HCT116 (cell line): Measurements from ENCODE around the gene SPATA2L. TPM values are rescaled to one million over a fixed set of nuclear protein-coding genes. Genes with fewer than 3 reads are reported as not detected.
A peak's percentile ranks its signal among the peaks of the same experiment; 100 is the strongest.
"Not testable (repeated sequence)": the region's sequence is repeated elsewhere in the genome, so short reads cannot be mapped to it uniquely, and the experiment has no call there.

Experiments
- ATAC-seq: fragments of 200-7000 bp; cut with Tn5 transposase; 2 replicates; pipeline ENCODE4 v1.9.1; 2020; ENCODE audit warnings: mild to moderate bottlenecking, moderate library complexity
- BruUV-seq: library from RNA; stranded (reverse); fragments of 400-500 nt; replicated peaks from 2 replicates; lab custom pipeline; 2021; lab: Mats Ljungman, UMichigan
- CTCF ChIA-PET: fragments of 300-600 bp; sonication (Branson Sonifier 250); formaldehyde crosslinking; loops from one replicate; lab custom pipeline; 2021; ENCODE audit warnings: antibody characterized with exemption; lab: Charles Lee
- POLR2A ChIA-PET: fragments of 300-600, 350-600 bp; sonication (Branson Sonifier 250); formaldehyde crosslinking; loops from one replicate; lab custom pipeline; 2021; ENCODE audit warnings: antibody characterized with exemption; lab: Charles Lee
- RAD21 ChIA-PET, 2 experiments: fragments of 300-600 bp; sonication (Branson Sonifier 250); formaldehyde crosslinking; loops; one replicate each; lab custom pipeline; 2023; ENCODE audit warnings: low total read pairs in 2 of 2; ENCODE audit not compliant: uncharacterized antibody in 2 of 2, unreplicated experiment in 2 of 2, low non-redundant PET in 1 of 2; lab: Charles Lee
- DNase-seq: peaks from one replicate; pipeline ENCODE4 v3.0.0-alpha.2; 2010; ENCODE audit warnings: low read depth, low spot score
- H2AFZ ChIP-seq: fragments of 200-600 bp; shearing (Covaris generic), sonication (generic); 2 replicates; pipeline ENCODE4 v1.6.1; 2017; ENCODE audit warnings: low read depth, mixed run types, mixed read lengths, antibody characterized with exemption, low read length; ENCODE audit not compliant: poor library complexity, severe bottlenecking
- H3K27ac ChIP-seq: 2 replicates; pipeline ENCODE4 v1.5.1; 2012; ENCODE audit warnings: low read depth, low read length
- H3K27me3 ChIP-seq: fragments of 200-600 bp; sonication (generic); 2 replicates; pipeline ENCODE4 v1.6.1; 2016; ENCODE audit warnings: mixed run types, low read length, mixed read lengths; ENCODE audit not compliant: insufficient read depth
- H3K36me3 ChIP-seq, 2 experiments: fragments of 200-500 bp in 1 of 2; fragments of 200-600 bp in 1 of 2; sonication (Bioruptor generic) in 1 of 2; sonication (generic) in 1 of 2; 2 replicates each; pipeline versions ENCODE4 v1.5.1 to v1.6.1; 2014 to 2016; ENCODE audit warnings: low read length in 2 of 2, inconsistent platforms in 1 of 2, mixed read lengths in 1 of 2, mixed run types in 1 of 2; ENCODE audit not compliant: insufficient read depth in 2 of 2, control insufficient read depth in 1 of 2
- H3K4me1 ChIP-seq, 2 experiments: fragments of 200-600 bp in 1 of 2; sonication (generic) in 1 of 2; 2 replicates each; pipeline versions ENCODE4 v1.5.1 to v1.6.1; 2012 to 2017; ENCODE audit warnings: low read length in 2 of 2, inconsistent platforms in 1 of 2, mild to moderate bottlenecking in 1 of 2, mixed read lengths in 1 of 2, mixed run types in 1 of 2, moderate library complexity in 1 of 2; ENCODE audit not compliant: insufficient read depth in 2 of 2, control insufficient read depth in 1 of 2
- H3K4me2 ChIP-seq: fragments of 200-600 bp; sonication (generic); 2 replicates; pipeline ENCODE4 v1.6.1; 2017; ENCODE audit warnings: mixed run types, low read length, mixed read lengths
- H3K4me3 ChIP-seq, 2 experiments: fragments of 200-600 bp in 1 of 2; sonication (generic) in 1 of 2; replicated peaks in 1 of 2; 2 replicates each; pipeline ENCODE4 v1.5.1; 2011 to 2016; ENCODE audit warnings: low read length in 2 of 2, control low read depth in 1 of 2, low read depth in 1 of 2, mild to moderate bottlenecking in 1 of 2, mixed read lengths in 1 of 2, mixed run types in 1 of 2
- H3K79me2 ChIP-seq: fragments of 200-600 bp; sonication (generic); 2 replicates; pipeline ENCODE4 v1.6.1; 2017; ENCODE audit warnings: mild to moderate bottlenecking, mixed run types, low read length, moderate library complexity, mixed read lengths; ENCODE audit not compliant: insufficient read depth
- H3K9ac ChIP-seq: fragments of 200-600 bp; sonication (generic); 2 replicates; pipeline ENCODE4 v1.6.1; 2016; ENCODE audit warnings: low read length, mixed read lengths
- H3K9me2 ChIP-seq: fragments of 200-600 bp; sonication (generic), shearing (Covaris generic); 2 replicates; pipeline ENCODE4 v1.6.1; 2017; ENCODE audit warnings: mixed run types, mild to moderate bottlenecking, moderate library complexity; ENCODE audit not compliant: insufficient read depth
- H3K9me3 ChIP-seq, 2 experiments: fragments of 200-500 bp in 1 of 2; fragments of 200-600 bp in 1 of 2; sonication (Bioruptor generic) in 1 of 2; sonication (generic) in 1 of 2; 2 replicates each; pipeline ENCODE4 v1.6.1; 2014 to 2017; ENCODE audit warnings: low read length in 2 of 2, mixed read lengths in 2 of 2, inconsistent platforms in 1 of 2, low read depth in 1 of 2, mild to moderate bottlenecking in 1 of 2, mixed run types in 1 of 2, moderate library complexity in 1 of 2; ENCODE audit not compliant: control insufficient read depth in 1 of 2, insufficient read depth in 1 of 2
- H4K20me1 ChIP-seq: fragments of 200-600 bp; sonication (generic), shearing (Covaris generic); 2 replicates; pipeline ENCODE4 v1.6.1; 2017; ENCODE audit warnings: mixed run types, mild to moderate bottlenecking, moderate library complexity; ENCODE audit not compliant: insufficient read depth
- EGR1 ChIP-seq: IDR thresholded peaks from 2 replicates; pipeline ENCODE4 v1.6.1; 2012; ENCODE audit warnings: low read depth
- EZH2 ChIP-seq: fragments of 200-600 bp; sonication (generic); IDR thresholded peaks from 2 replicates; pipeline ENCODE4 v1.6.1; 2017; ENCODE audit warnings: antibody characterized with exemption, mixed run types
- JUND ChIP-seq: IDR thresholded peaks from 2 replicates; pipeline ENCODE4 v1.6.1; 2012
- RAD21 ChIP-seq: IDR thresholded peaks from 2 replicates; pipeline ENCODE4 v1.6.1; 2012; ENCODE audit warnings: low read depth, mild to moderate bottlenecking
- SIN3A ChIP-seq: IDR thresholded peaks from 2 replicates; pipeline ENCODE4 v1.6.1; 2012; ENCODE audit warnings: low read depth
- SP1 ChIP-seq: IDR thresholded peaks from 2 replicates; pipeline ENCODE4 v1.6.1; 2012; ENCODE audit warnings: low read depth
- YY1 ChIP-seq: IDR thresholded peaks from 2 replicates; pipeline ENCODE4 v1.6.1; 2011; ENCODE audit warnings: low read length, low read depth, moderate library complexity, mild to moderate bottlenecking; ENCODE audit not compliant: insufficient replicate concordance; ENCODE audit errors: extremely low read depth
- intact Hi-C: fragments of 100-400 bp; cut with micrococcal nuclease; formaldehyde crosslinking; loops from 2 replicates; pipeline ENCODE4 v1.10.0; 2022
- total RNA-seq: library from RNA; stranded (reverse); gene quantifications from one replicate; pipeline ENCODE4 v1.2.1, GENCODE V29; 2021; ENCODE audit not compliant: unreplicated experiment
- TF ChIP-seq, protein P1 (sequence below): IDR thresholded peaks from 2 replicates; pipeline ENCODE4 v1.6.1; 2012
- TF ChIP-seq, protein P2 (sequence below): IDR thresholded peaks from 2 replicates; pipeline ENCODE4 v1.6.1; 2011; ENCODE audit warnings: mild to moderate bottlenecking, low read length, moderate library complexity; ENCODE audit not compliant: insufficient replicate concordance; ENCODE audit errors: extremely low read depth
- TF ChIP-seq, protein P3 (sequence below): IDR thresholded peaks from 2 replicates; pipeline ENCODE4 v1.6.1; 2012; ENCODE audit warnings: low read depth

The SPATA2L gene
- total RNA-seq, 1 experiment from 2014 or later = 50.5 TPM

DNA sequence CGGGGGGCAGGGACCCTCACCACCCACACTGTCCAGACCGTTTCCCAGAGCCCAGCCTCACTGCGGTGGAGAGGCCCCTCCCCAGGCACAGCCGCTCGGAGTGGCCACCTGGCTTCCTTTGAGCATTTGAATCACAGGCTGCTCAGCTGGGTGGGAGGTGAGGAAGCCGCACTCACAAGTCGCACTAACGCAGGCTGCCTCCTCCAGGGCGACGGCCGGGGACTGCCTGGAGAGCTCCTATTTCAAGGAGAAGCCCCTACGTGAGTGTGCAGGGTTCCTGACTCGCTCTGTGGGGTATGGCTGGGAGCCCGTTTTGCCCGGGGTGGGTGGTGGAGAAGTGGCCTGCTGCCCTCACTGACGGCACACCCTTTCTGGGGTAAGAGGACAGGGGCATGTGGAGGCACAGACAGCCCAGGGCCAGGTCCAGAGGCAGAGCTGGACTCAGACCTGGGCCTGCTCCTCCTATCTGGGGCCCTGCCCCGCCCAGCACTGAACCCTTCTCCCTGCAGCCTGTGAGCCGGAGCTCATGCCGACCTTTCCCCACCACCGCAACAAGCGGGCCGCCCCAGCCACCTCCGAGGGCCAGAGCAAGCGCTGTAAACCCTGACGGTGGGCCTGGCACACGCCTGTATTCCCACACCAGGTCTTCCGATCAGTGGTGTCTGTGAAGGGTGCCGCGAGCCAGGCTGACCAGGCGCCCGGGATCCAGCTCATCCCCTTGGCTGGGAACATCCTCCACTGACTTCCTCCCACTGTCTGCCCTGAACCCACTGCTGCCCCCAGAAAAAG is 6.2 kb downstream of the SPATA2L start:
- H3K79me2 ChIP-seq = peaks cover 14% of the 10 kb centered on the region
- ChIA-PET RAD21 (no interaction called here), POLR2A (interaction anchor here (1.4 kb wide), 1 partner anchor 9 kb away, joined by 4 read pairs; the partner anchor contains the start of gene CDK10), CTCF (interaction anchor here (0.9 kb wide), 1 partner anchor 130 kb away, joined by 4 read pairs; no protein-coding TSS in a partner anchor)
- no peak overlapping the region for H3K9ac ChIP-seq
- ATAC-seq (peak; percentile 6), DNase-seq (no peak)
- no peak overlapping the region for H2AFZ ChIP-seq
- intact Hi-C loops = no loop called here
- no peak for TF ChIP-seq JUND
- TF ChIP-seq YY1 = no peak
- no peak for TF ChIP-seq EZH2
- TF ChIP-seq, protein P1, sequence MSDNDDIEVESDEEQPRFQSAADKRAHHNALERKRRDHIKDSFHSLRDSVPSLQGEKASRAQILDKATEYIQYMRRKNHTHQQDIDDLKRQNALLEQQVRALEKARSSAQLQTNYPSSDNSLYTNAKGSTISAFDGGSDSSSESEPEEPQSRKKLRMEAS = no peak
- TF ChIP-seq, protein P2, sequence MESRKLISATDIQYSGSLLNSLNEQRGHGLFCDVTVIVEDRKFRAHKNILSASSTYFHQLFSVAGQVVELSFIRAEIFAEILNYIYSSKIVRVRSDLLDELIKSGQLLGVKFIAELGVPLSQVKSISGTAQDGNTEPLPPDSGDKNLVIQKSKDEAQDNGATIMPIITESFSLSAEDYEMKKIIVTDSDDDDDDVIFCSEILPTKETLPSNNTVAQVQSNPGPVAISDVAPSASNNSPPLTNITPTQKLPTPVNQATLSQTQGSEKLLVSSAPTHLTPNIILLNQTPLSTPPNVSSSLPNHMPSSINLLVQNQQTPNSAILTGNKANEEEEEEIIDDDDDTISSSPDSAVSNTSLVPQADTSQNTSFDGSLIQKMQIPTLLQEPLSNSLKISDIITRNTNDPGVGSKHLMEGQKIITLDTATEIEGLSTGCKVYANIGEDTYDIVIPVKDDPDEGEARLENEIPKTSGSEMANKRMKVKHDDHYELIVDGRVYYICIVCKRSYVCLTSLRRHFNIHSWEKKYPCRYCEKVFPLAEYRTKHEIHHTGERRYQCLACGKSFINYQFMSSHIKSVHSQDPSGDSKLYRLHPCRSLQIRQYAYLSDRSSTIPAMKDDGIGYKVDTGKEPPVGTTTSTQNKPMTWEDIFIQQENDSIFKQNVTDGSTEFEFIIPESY = no peak
- TF ChIP-seq RAD21 = no peak
- TF ChIP-seq SIN3A = no peak
- no peak for TF ChIP-seq SP1
- no peak for TF ChIP-seq EGR1
- TF ChIP-seq, protein P3, sequence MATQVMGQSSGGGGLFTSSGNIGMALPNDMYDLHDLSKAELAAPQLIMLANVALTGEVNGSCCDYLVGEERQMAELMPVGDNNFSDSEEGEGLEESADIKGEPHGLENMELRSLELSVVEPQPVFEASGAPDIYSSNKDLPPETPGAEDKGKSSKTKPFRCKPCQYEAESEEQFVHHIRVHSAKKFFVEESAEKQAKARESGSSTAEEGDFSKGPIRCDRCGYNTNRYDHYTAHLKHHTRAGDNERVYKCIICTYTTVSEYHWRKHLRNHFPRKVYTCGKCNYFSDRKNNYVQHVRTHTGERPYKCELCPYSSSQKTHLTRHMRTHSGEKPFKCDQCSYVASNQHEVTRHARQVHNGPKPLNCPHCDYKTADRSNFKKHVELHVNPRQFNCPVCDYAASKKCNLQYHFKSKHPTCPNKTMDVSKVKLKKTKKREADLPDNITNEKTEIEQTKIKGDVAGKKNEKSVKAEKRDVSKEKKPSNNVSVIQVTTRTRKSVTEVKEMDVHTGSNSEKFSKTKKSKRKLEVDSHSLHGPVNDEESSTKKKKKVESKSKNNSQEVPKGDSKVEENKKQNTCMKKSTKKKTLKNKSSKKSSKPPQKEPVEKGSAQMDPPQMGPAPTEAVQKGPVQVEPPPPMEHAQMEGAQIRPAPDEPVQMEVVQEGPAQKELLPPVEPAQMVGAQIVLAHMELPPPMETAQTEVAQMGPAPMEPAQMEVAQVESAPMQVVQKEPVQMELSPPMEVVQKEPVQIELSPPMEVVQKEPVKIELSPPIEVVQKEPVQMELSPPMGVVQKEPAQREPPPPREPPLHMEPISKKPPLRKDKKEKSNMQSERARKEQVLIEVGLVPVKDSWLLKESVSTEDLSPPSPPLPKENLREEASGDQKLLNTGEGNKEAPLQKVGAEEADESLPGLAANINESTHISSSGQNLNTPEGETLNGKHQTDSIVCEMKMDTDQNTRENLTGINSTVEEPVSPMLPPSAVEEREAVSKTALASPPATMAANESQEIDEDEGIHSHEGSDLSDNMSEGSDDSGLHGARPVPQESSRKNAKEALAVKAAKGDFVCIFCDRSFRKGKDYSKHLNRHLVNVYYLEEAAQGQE = no peak
- H3K9me2 ChIP-seq = no peaks in the 10 kb centered on the region
- H3K4me3 ChIP-seq = no peak overlapping the region
- no TSS peak for BruUV-seq
- H3K9me3 ChIP-seq = no peaks in the 10 kb centered on the region
- H3K4me1 ChIP-seq = peaks cover 8 to 14% of the 10 kb centered on the region in 2 experiments
- H3K27me3 ChIP-seq = no peaks in the 10 kb centered on the region
- peaks cover 27 to 55% of the 10 kb centered on the region in 2 experiments; a peak in 3 of 4 replicates for H3K36me3 ChIP-seq
- H3K27ac ChIP-seq = peak overlapping the region; percentile 28; the same call in 1 of the 2 replicates
- no peak overlapping the region for H3K4me2 ChIP-seq
- H4K20me1 ChIP-seq = peaks cover 3% of the 10 kb centered on the region; the same call in 1 of the 2 replicates

DNA sequence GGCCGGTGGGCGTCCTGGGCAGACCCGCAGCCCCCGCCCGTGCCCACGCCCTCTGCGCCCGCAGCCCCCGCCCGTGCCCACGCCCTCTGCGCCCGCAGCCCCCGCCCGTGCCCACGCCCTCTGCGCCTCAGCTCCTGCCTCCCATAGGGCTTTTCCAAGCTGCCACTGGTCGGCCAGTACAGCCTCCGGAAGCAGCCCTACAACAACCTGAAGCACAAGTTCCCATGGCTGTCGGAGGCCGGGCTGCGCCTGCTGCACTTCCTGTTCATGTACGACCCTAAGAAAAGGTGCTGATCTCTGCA is 6.8 kb downstream of the SPATA2L start:
- BruUV-seq, H4K20me1 ChIP-seq, H3K4me3 ChIP-seq, RAD21 ChIA-PET, CTCF ChIA-PET, H3K4me1 ChIP-seq, H3K9me3 ChIP-seq, H3K27ac ChIP-seq, intact Hi-C loops, POLR2A ChIA-PET, H3K27me3 ChIP-seq, DNase-seq, H2AFZ ChIP-seq, H3K4me2 ChIP-seq, H3K9ac ChIP-seq, H3K9me2 ChIP-seq: not testable (repeated sequence)
- peak; percentile 3; the same call in 1 of the 2 replicates for ATAC-seq
- Histone ChIP-seq H3K36me3 (peaks cover 27 to 61% of the 10 kb centered on the region in 2 experiments; a peak in 3 of 4 replicates), H3K79me2 (peaks cover 14% of the 10 kb centered on the region)
